Stimulated activated CD8-positive, alpha-beta memory T cell treated with anti-CD3 and anti-CD28 coated beads, Interleukin-2, amount 100 ng/mL, for 1 hour (primary cell): ENCODE measurements around the gene MTRFR.
"Not testable (repeated sequence)": the region's sequence is repeated elsewhere in the genome, so short reads cannot be mapped to it uniquely, and the experiment has no call there.

ENCODE experiments used
- DNase-seq, 2 donors: peaks; one replicate each; pipeline ENCODE4 v3.0.0-alpha.2; 2020; ENCODE audit warnings: low read depth in 2 of 2

Gene MTRFR

DNA sequence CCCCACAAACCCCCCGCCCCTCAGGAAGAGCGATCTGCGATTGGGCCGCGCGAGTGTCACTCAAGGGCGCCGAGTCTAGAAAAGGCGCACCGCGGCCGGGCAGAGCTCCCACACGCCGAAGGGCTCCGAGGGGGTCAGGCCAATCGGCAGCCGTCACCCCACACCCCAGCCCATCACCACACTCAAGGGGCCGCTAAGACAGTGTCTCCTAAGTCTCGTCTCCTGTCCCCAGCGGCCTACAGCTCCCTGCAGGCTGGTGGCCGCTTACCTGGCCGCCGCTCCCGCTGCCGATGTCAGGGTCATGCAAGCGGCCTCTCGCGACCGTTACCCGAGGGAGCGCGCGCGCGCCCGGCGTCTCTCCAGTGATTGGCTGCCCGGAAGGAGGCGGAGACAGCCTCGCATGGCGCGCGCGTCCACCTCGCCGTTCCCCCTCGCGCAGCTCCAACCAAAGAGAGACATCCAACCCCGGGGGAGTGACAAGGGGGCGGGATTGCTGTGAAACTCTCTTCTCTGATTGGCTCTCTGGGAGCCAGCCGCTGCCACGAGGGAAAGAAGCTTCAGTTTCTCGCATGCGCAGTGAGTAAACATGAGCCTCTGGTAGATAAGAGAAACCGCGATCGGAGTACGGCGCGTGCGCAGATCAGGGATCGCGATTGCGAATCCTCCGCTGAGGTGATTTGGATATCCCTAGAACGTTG lies at the start of gene MTRFR, which contains the start of gene MPHOSPH9:
MTRFR (plus strand) TSS at position 630 of the 698 bp plus-strand sequence. CDS start 20,239 bp downstream, outside the sequence.
MPHOSPH9 (minus strand) TSS at position 335 of the 698 bp plus-strand sequence. CDS start 2,777 bp downstream, outside the sequence.
- peak; percentile 95 to 97 for DNase-seq

DNA sequence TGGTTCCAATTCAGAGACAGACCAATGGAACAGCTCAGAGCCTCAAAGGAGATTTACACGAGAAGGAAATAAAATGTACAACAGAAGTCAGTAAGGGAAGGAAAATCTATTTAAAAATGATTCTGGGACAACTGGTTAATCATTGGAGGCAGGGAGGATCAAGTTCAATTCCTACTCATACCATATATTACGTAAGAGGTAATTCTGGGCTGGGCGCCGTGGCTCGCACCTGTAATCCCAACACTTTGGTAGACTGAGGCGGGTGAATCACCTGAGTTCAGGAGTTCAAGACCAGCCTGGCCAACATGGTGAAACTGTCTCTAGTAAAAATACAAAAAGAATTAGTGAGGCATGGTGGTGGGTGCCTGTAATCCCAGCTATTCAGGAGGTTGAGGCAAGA lies 45.6 kb upstream of the MTRFR start:
- no peak for DNase-seq

DNA sequence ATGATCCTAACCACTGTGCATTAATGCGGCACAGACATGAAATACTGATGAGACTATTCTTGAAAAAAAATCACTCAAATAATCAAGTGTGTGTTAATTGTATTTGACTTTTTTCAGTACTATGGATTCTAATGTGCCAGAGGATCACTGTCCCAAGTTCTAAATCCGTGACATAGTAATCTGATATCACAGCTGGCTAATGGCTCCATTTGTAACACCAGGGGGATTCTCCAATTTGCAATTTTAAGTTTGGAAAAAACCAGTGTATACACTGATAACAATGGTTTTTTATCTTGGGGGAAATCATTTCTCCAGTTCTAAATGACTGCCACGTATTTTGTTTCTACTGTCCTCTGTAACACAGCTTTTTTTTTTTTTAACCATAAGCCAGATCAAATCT lies 33.3 kb upstream of the MTRFR start:
- DNase-seq = no peak

DNA sequence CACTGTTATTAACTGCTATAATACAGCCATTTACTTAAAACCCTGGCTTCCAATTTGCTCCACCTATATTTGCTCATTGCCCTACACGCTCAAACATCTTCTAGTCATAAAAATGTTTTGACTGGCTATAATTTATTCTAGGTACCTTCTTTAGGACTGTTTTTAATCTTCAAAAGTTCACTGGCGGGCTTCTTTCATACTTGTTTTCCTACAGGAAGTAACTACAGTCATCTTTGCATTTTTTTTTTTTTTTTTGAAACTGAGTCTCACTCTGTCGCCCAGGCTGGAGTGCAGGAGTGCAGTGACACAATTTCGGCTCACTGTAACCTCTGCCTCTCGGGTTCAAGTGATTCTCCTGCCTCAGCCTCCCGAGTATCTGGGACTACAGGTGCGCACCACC lies 32.8 kb upstream of the MTRFR start:
- DNase-seq = no peak

DNA sequence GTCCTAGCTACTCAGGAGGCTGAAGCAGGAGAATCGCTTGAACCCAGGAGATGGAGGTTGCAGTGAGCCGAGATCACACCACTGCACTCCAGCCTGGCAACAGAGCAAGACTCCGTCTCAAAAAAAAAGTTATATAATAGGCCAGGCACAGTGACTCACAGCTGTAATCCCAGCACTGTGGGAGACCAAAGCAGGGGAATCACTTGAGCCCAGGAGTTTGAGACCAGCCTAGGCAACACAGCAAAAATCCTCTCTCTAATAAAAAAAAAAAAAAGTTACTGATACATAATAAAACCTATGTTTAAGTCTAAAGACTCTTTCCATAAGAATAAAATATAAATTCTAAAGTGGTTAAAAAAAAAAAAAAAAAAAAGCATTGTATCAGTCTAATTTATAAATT lies 26.4 kb upstream of the MTRFR start:
- not testable (repeated sequence) for DNase-seq

DNA sequence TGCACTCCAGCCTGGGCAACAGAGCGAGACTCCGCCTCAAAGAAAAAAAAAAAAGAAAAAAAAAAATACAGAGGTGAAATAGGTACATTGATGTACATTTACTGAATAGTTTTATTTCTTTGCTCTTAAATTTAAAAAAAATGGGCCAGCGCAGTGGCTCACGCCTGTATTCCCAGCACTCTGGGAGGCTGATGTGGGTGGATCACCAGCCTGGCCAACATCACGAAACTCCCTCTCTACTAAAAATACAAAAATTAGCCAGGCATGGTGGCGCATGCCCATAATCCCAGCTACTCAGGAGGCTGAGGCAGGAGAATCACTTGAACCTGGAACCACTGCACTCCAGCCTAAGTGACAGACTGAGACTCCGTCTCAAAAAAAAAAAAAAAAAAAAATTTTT lies 25.4 kb upstream of the MTRFR start:
- DNase-seq = not testable (repeated sequence)

DNA sequence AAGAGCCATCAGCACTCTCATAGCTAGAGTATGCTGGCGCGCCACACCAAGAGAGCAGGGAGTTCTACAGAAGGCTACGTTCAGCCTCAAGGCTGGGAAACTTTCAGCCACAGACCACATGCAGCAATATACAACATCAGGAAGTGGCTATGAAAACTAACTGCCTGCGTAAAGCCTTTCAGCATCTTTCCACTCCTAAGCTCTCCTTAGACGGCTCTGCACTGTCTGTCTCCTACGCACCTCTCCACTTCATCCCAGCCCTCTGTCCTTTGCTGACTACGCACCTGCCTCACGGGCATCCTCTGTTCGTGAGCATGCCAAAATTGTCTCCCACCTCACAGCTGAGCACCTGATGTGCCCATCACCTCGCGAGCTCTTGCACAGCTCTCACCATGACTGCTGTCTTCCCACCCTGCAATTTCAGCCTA lies 10.0 kb upstream of the MTRFR start:
- peak in 1 of 2 donors; percentile 21 for DNase-seq

DNA sequence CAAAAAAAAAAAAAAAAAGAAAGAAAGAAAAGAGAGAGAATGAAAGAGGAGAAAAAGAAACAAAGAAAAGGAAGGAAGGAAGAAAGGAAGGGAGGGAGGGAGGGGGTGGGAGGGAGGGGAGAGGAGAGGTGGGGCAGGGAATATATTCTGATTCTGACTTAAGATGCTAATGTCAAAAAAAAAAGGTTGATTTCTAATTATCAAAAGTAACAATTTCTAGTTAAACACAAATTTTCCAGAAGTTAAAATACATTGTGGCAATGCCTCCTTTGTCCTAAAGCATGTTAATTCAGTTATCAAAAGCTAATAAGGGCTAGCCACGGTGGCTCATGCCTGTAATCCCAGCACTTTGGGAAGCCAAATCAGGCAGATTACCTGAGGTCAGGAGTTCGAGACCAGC lies 7.8 kb upstream of the MTRFR start:
- DNase-seq = no peak

DNA sequence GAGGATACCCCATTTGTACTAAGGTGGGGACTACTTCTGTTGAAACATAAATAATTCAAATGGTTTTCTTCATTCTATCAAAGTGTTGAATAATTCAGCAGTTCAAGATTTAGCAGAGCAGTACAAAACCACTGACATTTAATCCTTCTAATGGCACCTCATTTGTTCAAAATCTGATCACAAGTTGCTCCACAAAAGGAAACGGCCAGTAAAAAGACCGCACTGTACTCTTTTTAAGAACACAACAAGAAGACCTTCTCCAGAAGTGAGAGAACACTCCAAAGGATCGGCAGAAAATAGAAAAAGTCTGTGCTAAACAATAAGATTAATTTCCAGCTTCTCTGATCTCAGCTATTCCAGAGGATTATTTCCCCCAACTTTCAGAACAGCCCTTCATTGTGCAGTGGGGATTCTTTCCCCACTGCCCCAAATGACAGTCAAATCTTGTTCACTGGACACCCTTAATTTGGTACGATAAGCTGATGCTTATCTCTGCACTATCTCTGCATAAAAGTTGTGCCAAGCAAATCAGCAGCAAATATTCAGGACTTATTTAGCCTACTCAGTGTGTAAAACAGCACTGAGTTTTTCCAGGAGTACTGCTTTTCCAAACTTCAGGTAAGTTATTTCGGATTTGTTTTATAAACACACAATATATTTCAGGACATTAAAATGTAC lies 5.5 kb upstream of the MTRFR start:
- DNase-seq = no peak

DNA sequence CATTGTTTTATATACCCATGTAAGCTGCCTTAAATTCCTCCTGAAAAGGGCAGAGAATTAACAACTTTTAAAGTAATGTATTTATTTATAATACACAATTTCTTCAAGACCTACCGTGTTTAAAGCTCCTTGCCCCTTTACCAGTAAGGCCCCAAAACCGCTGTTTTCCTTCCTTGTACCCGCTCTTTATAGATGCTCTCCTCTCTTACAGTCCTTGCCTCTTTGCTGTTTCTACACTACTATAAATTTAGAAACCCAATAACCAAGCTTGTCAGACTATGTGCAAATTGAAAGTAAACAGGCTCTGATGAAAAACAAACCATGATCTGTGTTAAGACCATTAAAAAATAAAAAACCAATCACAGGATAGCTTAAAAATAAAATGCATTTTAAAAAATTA lies 4.2 kb upstream of the MTRFR start:
- DNase-seq = no peak

DNA sequence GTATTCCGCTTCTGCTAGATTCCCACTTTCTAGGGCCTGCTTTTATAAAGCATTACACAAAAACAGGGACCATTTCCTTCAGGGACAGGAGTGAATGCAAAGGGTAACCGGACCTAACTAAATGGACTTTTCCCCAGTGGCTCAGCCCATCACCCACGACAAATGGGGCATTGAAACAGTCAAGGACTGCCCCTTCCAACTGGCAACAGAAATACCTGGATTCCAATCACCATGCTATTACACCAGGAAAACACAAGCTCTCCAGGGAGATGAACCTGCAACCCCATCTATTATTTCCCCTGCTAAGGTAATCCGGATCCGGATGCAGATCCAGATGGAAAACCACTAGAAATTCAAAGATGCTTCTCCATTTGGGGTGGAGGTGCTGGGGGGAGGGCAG lies 1.3 kb upstream of the MTRFR start:
- no peak for DNase-seq

DNA sequence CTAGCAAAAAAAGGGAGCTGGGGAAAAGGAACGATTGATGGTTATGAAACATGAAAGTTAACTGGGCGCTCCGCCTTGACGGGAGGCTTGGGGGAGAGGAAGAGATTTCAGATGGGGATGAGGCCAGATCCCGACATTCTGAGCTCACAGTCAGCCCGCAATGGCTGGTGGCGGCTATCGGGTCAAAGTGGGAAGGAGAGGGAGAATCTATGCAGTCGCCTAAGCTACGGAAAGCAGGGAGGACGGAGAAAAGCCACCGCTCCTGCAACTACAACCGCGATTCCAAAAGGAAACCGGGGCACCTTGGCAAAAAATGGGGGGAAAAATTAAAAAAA lies 797 bp upstream of the MTRFR start:
- no peak for DNase-seq

DNA sequence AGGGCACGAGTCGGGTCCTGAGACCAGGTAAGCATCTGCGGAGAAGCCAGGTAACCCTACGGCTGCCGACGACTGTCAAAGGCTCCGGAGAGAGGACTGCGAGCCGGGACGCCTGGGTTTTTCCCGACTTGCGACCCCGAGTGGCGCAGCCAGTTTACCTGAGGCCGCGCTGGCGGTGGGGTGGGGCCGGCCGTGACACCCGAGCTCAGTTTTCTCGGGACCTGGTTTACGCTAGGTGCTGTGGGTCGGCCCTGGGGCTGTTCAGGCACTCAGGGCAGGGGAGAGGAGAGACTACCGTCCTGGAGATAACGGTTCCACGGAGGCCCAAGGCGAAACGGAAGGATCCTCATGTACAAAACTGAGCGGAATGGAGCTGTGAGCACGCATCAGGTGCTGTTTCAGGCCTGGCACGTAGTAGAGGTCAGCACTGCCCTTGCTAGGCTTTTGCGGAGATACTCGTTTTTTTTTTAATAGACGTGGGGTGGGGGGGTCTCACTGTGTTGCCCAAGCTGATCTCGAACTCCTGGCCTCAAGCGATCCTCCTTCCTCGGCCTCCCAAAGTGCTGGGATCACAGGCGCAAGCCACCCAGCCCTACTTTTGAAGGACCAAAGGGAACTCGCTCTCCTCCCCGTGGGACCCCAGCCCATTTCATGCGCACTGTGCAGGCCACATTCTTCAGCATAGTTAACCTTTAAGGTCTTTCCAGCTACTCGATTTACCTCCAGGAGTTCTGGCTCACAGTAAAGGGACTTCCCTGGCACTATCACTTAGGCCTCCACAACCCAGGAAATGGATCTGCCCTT lies 471 bp downstream of the MTRFR start:
- DNase-seq = no peak

DNA sequence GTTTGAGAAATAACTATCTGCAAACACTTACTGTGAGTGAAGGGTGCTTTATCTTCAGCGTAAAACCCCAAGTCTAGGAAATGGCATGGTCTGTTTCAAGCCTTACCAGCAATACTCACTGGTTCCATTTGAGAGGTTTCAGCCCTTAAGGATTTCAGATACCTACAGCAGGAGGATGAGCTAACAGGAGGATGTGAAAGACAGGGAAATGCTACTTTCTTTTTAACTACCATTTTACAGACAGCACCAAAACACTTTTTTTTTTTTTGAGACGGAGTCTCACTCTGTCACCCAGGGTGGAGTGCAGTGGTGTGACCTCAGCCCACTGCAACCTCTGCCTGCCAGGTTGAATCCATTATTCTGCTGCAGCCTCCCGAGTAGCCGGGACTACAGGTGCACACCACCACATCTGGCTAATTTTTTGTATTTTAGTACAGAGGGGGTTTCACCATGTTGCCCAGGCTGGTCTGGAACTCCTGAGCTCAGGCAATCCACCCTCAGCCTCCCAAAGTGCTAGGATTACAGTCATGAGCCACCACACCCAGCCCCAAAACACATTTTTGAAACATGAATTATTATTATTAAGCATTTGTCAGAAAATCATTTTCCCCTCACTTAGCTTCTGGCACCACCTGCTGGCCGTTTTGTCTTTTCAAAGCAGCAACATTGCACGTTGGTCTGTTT lies 4.6 kb downstream of the MTRFR start:
- DNase-seq = peak; percentile 53 to 63

DNA sequence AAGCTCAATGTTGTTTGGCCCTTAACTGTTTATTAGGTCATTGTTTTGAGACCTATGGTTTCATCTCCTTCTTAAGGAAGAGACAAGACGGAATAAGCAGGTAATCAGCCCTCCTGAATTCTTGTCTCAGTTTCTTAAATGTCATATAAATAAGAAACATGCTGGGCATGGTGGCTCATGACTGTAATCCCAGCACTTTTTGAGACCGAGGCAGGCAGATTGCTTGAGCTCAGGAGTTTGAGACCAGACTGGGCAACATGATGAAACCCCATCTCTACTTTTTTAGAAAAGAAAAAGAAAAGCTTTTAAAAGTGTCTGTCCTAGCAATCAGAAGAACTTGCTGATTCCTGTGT lies 5.1 kb downstream of the MTRFR start:
- no peak for DNase-seq

DNA sequence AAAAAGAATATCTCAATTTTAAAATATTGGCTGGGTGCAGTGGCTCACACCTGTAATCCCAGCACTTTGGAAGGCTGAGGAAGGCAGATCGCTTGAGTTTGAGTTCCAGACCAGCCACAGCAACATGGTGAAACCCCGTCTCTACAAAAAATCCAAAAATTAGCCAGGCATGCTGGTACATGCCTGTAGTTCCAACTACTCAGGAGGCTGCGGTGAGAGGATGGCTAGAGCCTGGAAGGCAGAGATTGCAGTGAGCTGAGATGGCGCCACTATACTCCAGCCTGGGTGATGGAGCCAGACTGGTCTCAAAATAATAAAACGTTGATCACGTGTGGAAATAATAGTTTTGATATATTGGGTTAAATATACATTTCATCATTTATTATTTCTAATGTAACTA lies 5.7 kb downstream of the MTRFR start:
- DNase-seq = no peak

DNA sequence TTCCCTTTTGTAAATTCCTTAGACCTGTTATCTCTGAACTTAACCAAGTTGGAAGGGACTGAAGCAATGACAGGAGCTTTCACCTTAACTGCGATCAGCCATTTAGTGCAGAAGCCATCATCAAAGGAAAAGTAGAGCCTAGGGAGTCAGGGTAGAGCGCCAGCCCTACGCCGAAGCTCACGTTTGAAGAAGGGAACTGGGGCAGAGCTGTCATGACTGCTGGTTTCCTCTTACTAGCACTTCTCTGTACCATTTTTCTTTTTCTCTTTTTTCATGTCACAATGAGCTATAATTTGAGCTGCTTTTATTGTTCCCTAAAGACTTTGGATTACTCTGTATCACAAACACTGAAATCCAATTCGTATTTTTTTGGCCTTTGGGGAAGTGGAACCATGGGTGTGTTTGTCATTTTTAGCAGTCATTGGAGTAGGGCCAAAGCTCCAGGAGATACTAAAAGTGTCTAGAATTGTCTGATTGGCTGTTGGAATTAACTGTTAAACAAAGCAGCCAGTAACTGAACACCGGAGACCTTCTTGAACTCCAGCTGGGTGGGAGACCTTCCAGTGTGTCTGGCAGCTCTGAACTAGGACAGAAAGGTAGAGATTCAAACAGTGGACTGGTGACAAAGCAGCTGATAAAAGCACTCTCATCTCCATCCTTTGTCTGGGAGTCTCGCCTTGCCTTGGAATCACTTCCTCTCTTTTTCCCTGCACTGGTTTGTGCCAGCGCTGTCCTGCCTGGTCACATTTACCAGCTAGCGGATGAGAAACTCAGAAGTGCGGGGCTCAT lies 9.1 kb downstream of the MTRFR start:
- DNase-seq = no peak

DNA sequence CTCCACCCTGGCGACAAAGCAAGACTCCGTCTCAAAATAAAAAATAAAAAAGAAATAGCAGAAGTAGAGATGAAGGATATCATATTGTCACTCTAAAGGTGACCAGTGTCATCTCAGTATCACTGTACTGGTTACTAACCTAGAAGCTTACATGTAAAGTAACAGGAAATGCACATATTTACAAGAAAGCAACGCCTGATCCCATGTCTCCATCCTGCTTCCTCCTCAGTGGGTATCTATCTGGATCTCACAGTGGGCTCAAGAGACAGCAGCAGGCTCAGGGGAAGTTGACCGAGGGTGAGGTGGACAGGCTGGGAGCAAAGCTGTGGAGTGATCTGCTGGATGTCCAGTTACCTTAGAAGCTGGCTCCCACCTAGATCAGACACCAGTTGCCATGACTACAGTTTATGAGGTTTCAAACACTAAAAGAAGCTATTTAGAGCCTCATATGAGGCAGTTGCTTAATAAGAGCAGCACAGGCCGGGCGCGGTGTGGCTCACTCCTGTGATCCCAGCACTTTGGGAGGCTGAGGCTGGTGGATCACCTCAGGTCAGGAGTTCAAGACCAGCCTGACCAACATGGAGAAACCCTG lies 10.5 kb downstream of the MTRFR start:
- DNase-seq = no peak

DNA sequence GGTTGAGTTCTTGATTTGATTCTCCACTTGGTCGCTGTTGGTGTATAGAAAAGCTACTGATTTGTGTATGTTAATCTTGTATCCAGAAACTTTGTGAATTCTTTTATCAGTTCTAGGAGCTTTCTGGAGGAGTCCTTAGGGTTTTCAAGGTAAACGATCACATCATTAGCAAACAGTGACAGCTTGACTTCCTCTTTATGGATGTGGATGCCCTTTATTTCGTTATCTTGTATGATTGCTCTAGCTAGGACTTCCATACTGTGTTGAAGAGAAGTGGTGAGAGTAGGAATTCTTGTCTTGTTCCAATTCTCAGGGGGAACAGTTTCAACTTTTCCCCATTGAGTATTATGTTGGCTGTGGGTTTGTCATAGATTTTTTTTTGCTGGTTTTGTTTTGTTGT lies 12.4 kb downstream of the MTRFR start:
- DNase-seq = no peak

DNA sequence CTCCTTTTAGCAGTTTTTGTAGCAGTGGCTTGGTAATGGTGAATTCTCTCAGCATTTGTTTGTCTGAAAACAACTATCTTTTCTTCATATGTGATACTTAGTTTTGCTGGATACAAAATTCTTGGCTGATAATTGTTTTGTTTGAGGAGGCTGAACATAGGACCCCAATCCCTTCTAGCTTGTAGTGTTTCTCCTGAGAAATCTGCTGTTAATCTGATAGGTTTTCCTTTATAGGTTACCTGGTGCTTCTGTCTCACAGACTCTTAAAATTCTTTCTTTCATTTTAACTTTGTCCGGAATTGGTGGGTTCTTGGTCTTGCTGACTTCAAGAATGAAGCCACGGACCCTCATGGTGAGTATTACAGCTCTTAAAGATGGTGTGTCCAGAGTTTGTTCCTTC lies 14.9 kb downstream of the MTRFR start:
- DNase-seq = not testable (repeated sequence)
